AG04449 (cell line): Measurements from ENCODE around the gene ALAD.
"Not testable (repeated sequence)": the region's sequence is repeated elsewhere in the genome, so short reads cannot be mapped to it uniquely, and the experiment has no call there.

ENCODE experiments used
- CTCF ChIA-PET: fragments of 350-600 bp; formaldehyde crosslinking; extraction: SDS; loops from one replicate; lab custom pipeline; 2021; ENCODE audit warnings: antibody characterized with exemption; lab: Yijun Ruan, JAX
- POLR2A ChIA-PET: fragments of 400-600, 350-600 bp; formaldehyde crosslinking; extraction: SDS; loops from one replicate; lab custom pipeline; 2020; ENCODE audit warnings: antibody characterized with exemption, inconsistent platforms; lab: Yijun Ruan, JAX
- DNase-seq: peaks from one replicate; pipeline ENCODE4 v3.0.0-alpha.2; 2010; ENCODE audit warnings: low read depth, low spot score
- H3K4me3 ChIP-seq: 2 replicates; pipeline ENCODE4 v1.5.1; 2011; ENCODE audit warnings: low read depth, mild to moderate bottlenecking, control low read depth, low read length
- CTCF ChIP-seq: IDR thresholded peaks from one replicate; pipeline ENCODE4 v1.5.1; 2011; ENCODE audit warnings: mild to moderate bottlenecking, moderate library complexity, low read length, control low read depth, inconsistent platforms; ENCODE audit not compliant: insufficient read depth; ENCODE audit errors: missing control alignments

Gene ALAD

GRCh38 chr9:113401027-113401792 lies at the start of gene ALAD:
Gene ALAD, minus strand, starts transcription at chr9:113401284. Its CDS starts 7,725 bp downstream, at chr9:113393559.
- peak; percentile 80 for DNase-seq
- ChIA-PET CTCF (interaction anchor here (0.5 to 9.4 kb wide), 47 partner anchors 8 to 702 kb away, joined by 3 to 135 read pairs (median 4); partner anchors contain the start of genes BSPRY, C9orf43, CDC26 and POLE3), POLR2A (interaction anchor here (1.0 to 1.9 kb wide), 2 partner anchors 9 to 126 kb away, joined by 3 to 18 read pairs; partner anchors contain the start of genes C9orf43, CDC26 and POLE3)
- TF ChIP-seq CTCF = peak; percentile 99
- peak within 1 kb of the TSS; percentile 92 for H3K4me3 ChIP-seq

- CTCF ChIA-PET = interaction anchor here (10.1 kb wide), 2 partner anchors 139 to 206 kb away, joined by 405 to 482 read pairs; no protein-coding TSS in a partner anchor
- POLR2A ChIA-PET = no interaction called here
Measured at GRCh38 chr9:113449376-113449775, 48.3 kb upstream of the ALAD start.

GRCh38 chr9:113446323-113446740 lies 45.2 kb upstream of the ALAD start:
- TF ChIP-seq CTCF = peak; percentile 13
- no peak for DNase-seq
- ChIA-PET POLR2A (interaction anchor here (0.9 to 1.4 kb wide), 2 partner anchors 133 to 148 kb away, joined by 3 read pairs; no protein-coding TSS in a partner anchor), CTCF (interaction anchor here (0.6 to 10.1 kb wide), 52 partner anchors 8 to 586 kb away, joined by 3 to 482 read pairs (median 5); partner anchors contain the start of genes ALAD, C9orf43, POLE3 and RGS3)
- no peak overlapping the region for H3K4me3 ChIP-seq

More at GRCh38 chr9:113449376-113449775, 48.3 kb upstream of the ALAD start:
- H3K4me3 ChIP-seq = no peak overlapping the region
- no peak for TF ChIP-seq CTCF
- DNase-seq = no peak

GRCh38 chr9:113444736-113445135 lies 43.7 kb upstream of the ALAD start:
- H3K4me3 ChIP-seq = no peak overlapping the region
- no peak for TF ChIP-seq CTCF
- ChIA-PET CTCF (interaction anchor here (1.3 to 10.1 kb wide), 9 partner anchors 10 to 222 kb away, joined by 4 to 482 read pairs (median 20); no protein-coding TSS in a partner anchor), POLR2A (no interaction called here)
- DNase-seq = no peak

GRCh38 chr9:113437716-113438115 lies 36.6 kb upstream of the ALAD start:
- CTCF ChIA-PET = interaction anchor here (0.8 to 1.5 kb wide), 2 partner anchors 9 to 220 kb away, joined by 3 read pairs; no protein-coding TSS in a partner anchor
- DNase-seq, H3K4me3 ChIP-seq, POLR2A ChIA-PET: not testable (repeated sequence)

GRCh38 chr9:113436728-113437515 lies 35.8 kb upstream of the ALAD start:
- ChIA-PET CTCF (interaction anchor here (0.9 to 3.0 kb wide), 4 partner anchors 9 to 218 kb away, joined by 3 to 9 read pairs (median 3); no protein-coding TSS in a partner anchor), POLR2A (no interaction called here)
- DNase-seq = no peak
- no peak overlapping the region for H3K4me3 ChIP-seq
- no peak for TF ChIP-seq CTCF
